Smooth muscle cell (in vitro differentiated cells): Measurements from ENCODE around the gene NMBR. TPM values are rescaled to one million over a fixed set of nuclear protein-coding genes. Genes with fewer than 3 reads are reported as not detected.

ENCODE experiments used
- DNase-seq: peaks from one replicate; lab custom pipeline; 2025; ENCODE audit not compliant: unreplicated experiment; lab: John Stamatoyannopoulos, UW
- H2AFZ ChIP-seq: fragments of 200-600 bp; sonication (generic); 2 replicates; pipeline ENCODE4 v1.6.0; 2016; ENCODE audit warnings: antibody characterized with exemption, low read depth, mild to moderate bottlenecking
- H3F3A ChIP-seq: fragments of 200-600 bp; sonication (generic); 2 replicates; pipeline ENCODE4 v1.6.0; 2017; ENCODE audit warnings: antibody characterized with exemption, low read depth
- H3K27ac ChIP-seq: fragments of 200-600 bp; sonication (generic); 2 replicates; pipeline ENCODE4 v1.5.1; 2016; ENCODE audit warnings: low read depth, mild to moderate bottlenecking
- H3K27me3 ChIP-seq: fragments of 200-600 bp; sonication (generic); 2 replicates; pipeline ENCODE4 v1.6.1; 2016; ENCODE audit warnings: low read depth, mild to moderate bottlenecking
- H3K36me3 ChIP-seq: fragments of 200-600 bp; sonication (generic); 2 replicates; pipeline ENCODE4 v1.5.1; 2016; ENCODE audit warnings: low read depth
- H3K4me1 ChIP-seq: fragments of 200-600 bp; sonication (generic); 2 replicates; pipeline ENCODE4 v1.5.1; 2016; ENCODE audit warnings: low read depth
- H3K4me2 ChIP-seq: fragments of 200-600 bp; sonication (generic); 2 replicates; pipeline ENCODE4 v1.6.0; 2016; ENCODE audit warnings: mild to moderate bottlenecking
- H3K4me3 ChIP-seq: fragments of 200-600 bp; sonication (generic); 2 replicates; pipeline ENCODE4 v1.5.1; 2016; ENCODE audit warnings: mild to moderate bottlenecking
- H3K79me2 ChIP-seq: fragments of 200-600 bp; sonication (generic); 2 replicates; pipeline ENCODE4 v1.6.0; 2016; ENCODE audit warnings: low read depth, mild to moderate bottlenecking
- H3K9ac ChIP-seq: fragments of 200-600 bp; sonication (generic); 2 replicates; pipeline ENCODE4 v1.6.0; 2016; ENCODE audit warnings: low read depth
- H3K9me3 ChIP-seq: fragments of 200-600 bp; sonication (generic); replicated peaks from 2 replicates; pipeline ENCODE4 v1.5.1; 2016; ENCODE audit warnings: low read depth
- H4K20me1 ChIP-seq: fragments of 200-600 bp; sonication (generic); 2 replicates; pipeline ENCODE4 v1.6.0; 2016; ENCODE audit warnings: low read depth
- CTCF ChIP-seq: fragments of 200-600 bp; sonication (generic); IDR thresholded peaks from 2 replicates; pipeline ENCODE4 v1.5.1; 2017; ENCODE audit warnings: borderline replicate concordance, mild to moderate bottlenecking, antibody characterized with exemption; ENCODE audit not compliant: insufficient read depth, poor library complexity, severe bottlenecking
- WGBS: methylation state at CpG from one replicate; pipeline ENCODE4 v1.1.7; 2016; ENCODE audit warnings: low lambda C conversion rate; 5-methylcytosine and 5-hydroxymethylcytosine counted together
- polyA plus RNA-seq: library from polyadenylated mRNA; unstranded; fragments of >200 nt; fragmentation: Nextera tagmentation; extraction: Ambion mirVana; gene quantifications from 2 replicates; pipeline ENCODE4 v1.2.1, GENCODE V29; 2016
- total RNA-seq: library from RNA; depleted of rRNA; stranded (reverse); fragments of >200 nt; gene quantifications from 2 replicates; pipeline ENCODE4 v1.2.3, GENCODE V29; 2014

Gene NMBR
- total and polyA plus RNA-seq, 2 experiments from 2014 or later = not detected

- no peak overlapping the region for H2AFZ ChIP-seq
- H3K9me3 ChIP-seq = no peaks in the 10 kb centered on the region
- no peaks in the 10 kb centered on the region for H3F3A ChIP-seq
- no peaks in the 10 kb centered on the region for H4K20me1 ChIP-seq
- no peak for DNase-seq
- no peak overlapping the region for H3K4me2 ChIP-seq
- 96% methylated on average over 1 of the region's 1 CpG for WGBS
- peaks cover 3% of the 10 kb centered on the region for H3K36me3 ChIP-seq
- H3K79me2 ChIP-seq = no peaks in the 10 kb centered on the region
- H3K4me3 ChIP-seq = no peak overlapping the region
- no peak for TF ChIP-seq CTCF
- no peaks in the 10 kb centered on the region for H3K4me1 ChIP-seq
- H3K27ac ChIP-seq = no peak overlapping the region
- no peak overlapping the region for H3K9ac ChIP-seq
- no peaks in the 10 kb centered on the region for H3K27me3 ChIP-seq
These were observed 38.7 kb upstream of the NMBR start for GRCh38 chr6:142185641-142186040.

GRCh38 chr6:142184307-142184706 lies 37.4 kb upstream of the NMBR start:
- TF ChIP-seq CTCF = no peak
- WGBS = 93% methylated on average over 2 of the region's 2 CpGs
- Histone ChIP-seq H3K4me2 (no peak overlapping the region), H4K20me1 (no peaks in the 10 kb centered on the region), H3K27ac (no peak overlapping the region), H3K4me1 (no peaks in the 10 kb centered on the region), H3K36me3 (no peaks in the 10 kb centered on the region), H3K4me3 (no peak overlapping the region), H3K27me3 (no peaks in the 10 kb centered on the region), H3K9me3 (no peaks in the 10 kb centered on the region), H2AFZ (no peak overlapping the region), H3F3A (no peaks in the 10 kb centered on the region), H3K9ac (no peak overlapping the region), H3K79me2 (no peaks in the 10 kb centered on the region)
- DNase-seq = no peak

GRCh38 chr6:142183351-142183750 lies 36.4 kb upstream of the NMBR start:
- H3K27me3 ChIP-seq = no peaks in the 10 kb centered on the region
- no peaks in the 10 kb centered on the region for H3K9me3 ChIP-seq
- no peaks in the 10 kb centered on the region for H4K20me1 ChIP-seq
- no peak overlapping the region for H2AFZ ChIP-seq
- DNase-seq = no peak
- H3K79me2 ChIP-seq = no peaks in the 10 kb centered on the region
- H3K27ac ChIP-seq = no peak overlapping the region
- no peak for TF ChIP-seq CTCF
- H3K9ac ChIP-seq = no peak overlapping the region
- no peaks in the 10 kb centered on the region for H3K4me1 ChIP-seq
- H3K36me3 ChIP-seq = peaks cover 3% of the 10 kb centered on the region
- H3K4me2 ChIP-seq = no peak overlapping the region
- WGBS = 95% methylated on average over 1 of the region's 1 CpG
- H3K4me3 ChIP-seq = no peak overlapping the region
- no peaks in the 10 kb centered on the region for H3F3A ChIP-seq

- H3K27me3 ChIP-seq = no peaks in the 10 kb centered on the region
- no peaks in the 10 kb centered on the region for H3K4me1 ChIP-seq
- H3K27ac ChIP-seq = no peak overlapping the region
- TF ChIP-seq CTCF = no peak
- peaks cover 9% of the 10 kb centered on the region for H3K36me3 ChIP-seq
- DNase-seq = no peak
- no peaks in the 10 kb centered on the region for H3K9me3 ChIP-seq
- no peak overlapping the region for H3K4me3 ChIP-seq
- no peak overlapping the region for H3K4me2 ChIP-seq
- H4K20me1 ChIP-seq = no peaks in the 10 kb centered on the region
- H3K9ac ChIP-seq = no peak overlapping the region
- H3F3A ChIP-seq = no peaks in the 10 kb centered on the region
- no peaks in the 10 kb centered on the region for H3K79me2 ChIP-seq
- H2AFZ ChIP-seq = no peak overlapping the region
These were observed 35.1 kb upstream of the NMBR start for GRCh38 chr6:142182004-142182403.
